GM18873 (cell line): Measurements from ENCODE around the gene CCSER1.
"Not testable (repeated sequence)": the region's sequence is repeated elsewhere in the genome, so short reads cannot be mapped to it uniquely, and the experiment has no call there.

Experiments used
- ATAC-seq: cut with Tn5 transposase; IDR thresholded peaks from one replicate; pipeline ENCODE4 v1.9.1; 2021; ENCODE audit warnings: mild to moderate bottlenecking, moderate library complexity, moderate number of reproducible peaks; ENCODE audit not compliant: unreplicated experiment, low FRiP score

The CCSER1 gene

GRCh38 chr4:90876296-90876695 is 749.1 kb downstream of the CCSER1 start:
- no peak for ATAC-seq

- no peak for ATAC-seq
Observed at GRCh38 chr4:90883519-90883918, 756.3 kb downstream of the CCSER1 start.

GRCh38 chr4:90888571-90888970 is 761.4 kb downstream of the CCSER1 start:
- no peak for ATAC-seq

- ATAC-seq = no peak
Observed at GRCh38 chr4:90889171-90889570, 762.0 kb downstream of the CCSER1 start.

GRCh38 chr4:90903413-90903812 is 776.2 kb downstream of the CCSER1 start:
- not testable (repeated sequence) for ATAC-seq

- no peak for ATAC-seq
Observed at GRCh38 chr4:90904021-90904420, 776.8 kb downstream of the CCSER1 start.

GRCh38 chr4:90906239-90906638 is 779.0 kb downstream of the CCSER1 start:
- ATAC-seq = no peak

GRCh38 chr4:90911724-90912434 is 784.7 kb downstream of the CCSER1 start:
- ATAC-seq = not testable (repeated sequence)

- ATAC-seq = no peak
Observed at GRCh38 chr4:90922174-90922573, 795.0 kb downstream of the CCSER1 start.

- no peak for ATAC-seq
Observed at GRCh38 chr4:90926957-90927356, 799.8 kb downstream of the CCSER1 start.

- no peak for ATAC-seq
Observed at GRCh38 chr4:90943311-90943710, 816.1 kb downstream of the CCSER1 start.

- ATAC-seq = no peak
Observed at GRCh38 chr4:90946945-90947344, 819.8 kb downstream of the CCSER1 start.

- ATAC-seq = no peak
Observed at GRCh38 chr4:90950385-90950841, 823.2 kb downstream of the CCSER1 start.

GRCh38 chr4:90951037-90951436 is 823.8 kb downstream of the CCSER1 start:
- ATAC-seq = no peak

- no peak for ATAC-seq
Observed at GRCh38 chr4:90958256-90958895, 831.2 kb downstream of the CCSER1 start.

GRCh38 chr4:90960433-90960832 is 833.2 kb downstream of the CCSER1 start:
- ATAC-seq = no peak

- no peak for ATAC-seq
Observed at GRCh38 chr4:90960840-90961239, 833.6 kb downstream of the CCSER1 start.

GRCh38 chr4:90970021-90970420 is 842.8 kb downstream of the CCSER1 start:
- no peak for ATAC-seq

- no peak for ATAC-seq
Observed at GRCh38 chr4:90977726-90978125, 850.5 kb downstream of the CCSER1 start.

GRCh38 chr4:90979556-90979955 is 852.4 kb downstream of the CCSER1 start:
- ATAC-seq = no peak

GRCh38 chr4:90982813-90983212 is 855.6 kb downstream of the CCSER1 start:
- no peak for ATAC-seq

GRCh38 chr4:90990284-90990683 is 863.1 kb downstream of the CCSER1 start:
- ATAC-seq = no peak
